DMS79 treated with DMSO at 0.1 percent for 48 hours (cell line): ENCODE measurements around the gene TBC1D22A.
"Not testable (repeated sequence)": the region's sequence is repeated elsewhere in the genome, so short reads cannot be mapped to it uniquely, and the experiment has no call there.

ENCODE experiments used
- DNase-seq: peaks from one replicate; lab custom pipeline; 2025; lab: John Stamatoyannopoulos, UW

TBC1D22A gene

GRCh38 chr22:46972901-46973831 lies 210.7 kb downstream of the TBC1D22A start:
- DNase-seq, result no peak

- no peak for DNase-seq
These were observed 211.6 kb downstream of the TBC1D22A start for GRCh38 chr22:46974077-46974476.

GRCh38 chr22:46974631-46975585 lies 212.5 kb downstream of the TBC1D22A start:
- no peak for DNase-seq

GRCh38 chr22:46976143-46976542 lies 213.7 kb downstream of the TBC1D22A start:
- DNase-seq, result no peak

- DNase-seq, result peak; percentile 53
These were observed 214.1 kb downstream of the TBC1D22A start for GRCh38 chr22:46976598-46976997.

GRCh38 chr22:46977656-46978343 lies 215.3 kb downstream of the TBC1D22A start:
- DNase-seq, result no peak

- DNase-seq, result not testable (repeated sequence)
These were observed 216.2 kb downstream of the TBC1D22A start for GRCh38 chr22:46978668-46979067.

GRCh38 chr22:46979506-46979905 lies 217.1 kb downstream of the TBC1D22A start:
- no peak for DNase-seq

- DNase-seq, result no peak
These were observed 217.9 kb downstream of the TBC1D22A start for GRCh38 chr22:46980392-46980791.

- DNase-seq, result no peak
These were observed 220.2 kb downstream of the TBC1D22A start for GRCh38 chr22:46982635-46983034.

GRCh38 chr22:46983046-46983445 lies 220.6 kb downstream of the TBC1D22A start:
- no peak for DNase-seq

GRCh38 chr22:46984751-46985506 lies 222.5 kb downstream of the TBC1D22A start:
- DNase-seq, result no peak

GRCh38 chr22:46985507-46985882 lies 223.0 kb downstream of the TBC1D22A start:
- no peak for DNase-seq

GRCh38 chr22:46986788-46987187 lies 224.3 kb downstream of the TBC1D22A start:
- no peak for DNase-seq

- DNase-seq, result no peak
These were observed 228.6 kb downstream of the TBC1D22A start for GRCh38 chr22:46990937-46991550.

GRCh38 chr22:46991666-46992065 lies 229.2 kb downstream of the TBC1D22A start:
- DNase-seq, result no peak

- no peak for DNase-seq
These were observed 229.8 kb downstream of the TBC1D22A start for GRCh38 chr22:46992121-46992731.

- peak; percentile 42 for DNase-seq
These were observed 231.2 kb downstream of the TBC1D22A start for GRCh38 chr22:46993633-46994032.

GRCh38 chr22:46994265-46994664 lies 231.8 kb downstream of the TBC1D22A start:
- DNase-seq, result no peak

- no peak for DNase-seq
These were observed 232.5 kb downstream of the TBC1D22A start for GRCh38 chr22:46994983-46995382.
